Raji (cell line): ENCODE data around the gene CGB3.
"Not testable (repeated sequence)": the region's sequence is repeated elsewhere in the genome, so short reads cannot be mapped to it uniquely, and the experiment has no call there.

Source experiments
- POLR2A ChIP-seq: IDR thresholded peaks from 2 replicates; pipeline ENCODE4 v1.6.1; 2011; ENCODE audit warnings: low read depth, low read length, control low read depth; ENCODE audit not compliant: insufficient read depth

The CGB3 gene

GRCh38 chr19:49049011-49049410, 24.9 kb upstream of the CGB3 start, which contains the start of gene CGB8:
Gene CGB8, minus strand, starts transcription at chr19:49049111. Its CDS starts 372 bp downstream, at chr19:49048739.
- TF ChIP-seq POLR2A = not testable (repeated sequence)

- not testable (repeated sequence) for TF ChIP-seq POLR2A
These were observed 19.4 kb upstream of the CGB3 start, which contains the start of gene CGB5 for GRCh38 chr19:49043548-49043947. Gene CGB5, plus strand, starts transcription at chr19:49043848. Its CDS starts 362 bp downstream, at chr19:49044210.

GRCh38 chr19:49042177-49042576, 18.0 kb upstream of the CGB3 start:
- no peak for TF ChIP-seq POLR2A

DNA sequence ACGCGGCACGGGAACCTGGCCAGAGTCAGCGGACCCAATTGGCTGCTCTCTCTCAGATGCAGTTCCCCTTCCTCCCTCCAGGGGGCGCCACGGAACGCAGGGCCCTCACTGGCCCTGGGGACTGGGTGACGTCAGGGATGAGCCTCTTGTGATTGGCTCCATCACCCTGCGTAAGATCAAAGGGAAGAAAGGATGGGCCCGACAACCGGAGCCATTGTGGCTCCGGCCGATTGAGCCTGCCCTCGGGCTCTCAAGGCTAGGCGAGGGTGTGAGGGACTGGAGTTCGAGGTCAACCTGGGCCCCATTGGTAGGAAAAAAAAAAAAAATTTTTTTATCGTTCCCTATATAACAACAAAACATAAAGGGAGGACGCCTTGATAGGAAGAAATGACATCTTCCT, 12.7 kb upstream of the CGB3 start, which contains the start of gene CGB1:
Gene CGB1, minus strand, starts transcription at position 81 of the 400 bp plus-strand sequence. CDS start 184 bp downstream, outside the sequence.
- not testable (repeated sequence) for TF ChIP-seq POLR2A

DNA sequence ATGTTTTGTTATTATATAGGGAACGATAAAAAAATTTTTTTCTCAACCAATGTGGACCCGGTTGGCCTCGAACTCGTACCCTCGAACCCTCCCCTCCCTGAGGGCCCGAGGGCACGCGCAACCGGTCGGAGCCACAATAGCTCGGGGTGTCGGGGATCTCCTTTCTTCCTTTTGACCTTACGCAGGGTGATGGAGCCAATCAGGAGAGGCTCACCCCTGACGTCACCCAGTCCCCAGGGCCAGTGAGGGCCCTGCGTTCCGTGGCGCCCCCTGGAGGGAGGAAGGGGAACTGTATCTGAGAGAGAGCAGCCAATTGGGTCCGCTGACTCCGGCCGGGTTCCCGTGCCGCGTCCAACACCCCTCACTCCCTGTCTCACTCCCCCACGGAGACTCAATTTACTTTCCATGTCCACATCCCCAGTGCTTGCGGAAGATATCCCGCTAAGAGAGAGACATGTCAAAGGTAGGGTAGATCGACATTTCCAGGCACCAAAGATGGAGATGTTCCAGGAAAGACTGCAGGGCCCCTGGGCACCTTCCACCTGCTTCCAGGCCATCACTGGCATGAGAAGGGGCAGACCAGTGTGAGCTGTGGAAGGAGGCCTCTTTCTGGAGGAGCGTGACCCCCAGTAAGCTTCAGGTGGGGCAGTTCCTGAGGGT, 7.6 kb upstream of the CGB3 start, which contains the start of gene CGB2:
Gene CGB2, plus strand, starts transcription at position 249 of the 660 bp plus-strand sequence. Its CDS starts 206 bp downstream, at position 455.
- not testable (repeated sequence) for TF ChIP-seq POLR2A

GRCh38 chr19:49022116-49022515, 2.0 kb downstream of the CGB3 start:
- TF ChIP-seq POLR2A = no peak

DNA sequence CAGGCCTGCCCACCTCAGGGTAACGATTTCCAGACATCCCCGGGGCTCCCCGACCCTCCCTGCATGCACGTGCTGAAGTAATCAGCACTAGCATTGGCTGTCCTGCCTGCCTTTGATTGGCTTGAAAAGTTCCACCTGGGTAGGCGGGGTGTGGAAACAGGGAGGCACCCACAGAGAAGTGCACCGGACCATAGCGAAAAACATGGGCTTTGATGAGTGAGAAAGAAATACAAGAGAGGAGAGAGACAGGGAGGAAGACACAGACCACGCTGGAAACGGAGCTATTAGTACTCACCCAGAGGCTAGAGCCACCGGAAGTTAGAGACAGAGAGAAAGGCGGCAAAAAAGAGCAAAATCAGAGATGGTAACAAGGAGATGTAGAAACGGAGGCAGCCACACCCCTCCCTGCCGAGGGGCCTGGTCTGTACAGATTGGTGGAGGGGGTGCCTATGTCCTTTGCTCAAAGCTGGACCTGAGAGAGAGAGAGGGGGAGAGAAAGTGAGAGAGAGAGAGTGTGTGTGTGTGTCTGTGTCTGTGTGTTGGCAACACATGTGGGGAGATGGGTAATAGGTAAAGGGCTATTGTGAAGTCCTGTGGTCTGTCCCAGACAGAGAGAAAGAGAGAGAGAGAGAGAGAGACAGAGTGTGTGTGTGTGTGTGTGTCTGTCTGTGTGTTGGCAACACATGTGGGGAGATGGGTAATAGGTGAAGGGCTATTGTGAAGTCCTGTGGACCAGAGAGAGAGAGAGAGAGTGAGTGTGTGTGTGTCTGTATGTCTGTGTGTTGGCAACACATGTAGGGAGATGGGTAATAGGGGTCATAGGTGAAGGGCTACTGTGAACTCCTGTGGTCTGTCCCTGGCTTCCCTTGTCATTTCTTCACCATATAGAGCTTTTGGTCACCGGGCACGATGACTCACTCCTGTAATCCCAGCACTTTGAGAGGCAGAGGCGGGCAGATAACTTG, 2.9 kb downstream of the CGB3 start:
- TF ChIP-seq POLR2A = no peak

DNA sequence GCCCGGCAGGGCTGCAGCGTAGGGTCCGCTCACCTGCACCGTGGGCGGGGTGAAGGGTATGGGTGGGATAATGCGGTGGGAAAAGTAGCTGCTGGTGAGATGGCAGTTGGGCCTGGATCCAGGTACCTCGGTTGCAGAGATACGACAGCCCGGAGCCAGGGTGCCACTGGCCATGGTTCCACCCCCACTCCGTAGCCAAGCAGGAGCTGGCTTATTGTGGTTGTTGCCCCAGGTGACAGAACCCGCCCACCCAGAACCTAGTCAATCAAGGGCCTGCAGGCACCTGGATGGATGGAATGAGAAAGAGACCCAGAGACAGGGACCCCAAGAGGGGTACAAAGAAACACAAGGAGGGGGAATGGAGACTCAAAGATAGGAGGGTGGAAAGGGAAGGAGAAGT, 3.8 kb downstream of the CGB3 start:
- no peak for TF ChIP-seq POLR2A

DNA sequence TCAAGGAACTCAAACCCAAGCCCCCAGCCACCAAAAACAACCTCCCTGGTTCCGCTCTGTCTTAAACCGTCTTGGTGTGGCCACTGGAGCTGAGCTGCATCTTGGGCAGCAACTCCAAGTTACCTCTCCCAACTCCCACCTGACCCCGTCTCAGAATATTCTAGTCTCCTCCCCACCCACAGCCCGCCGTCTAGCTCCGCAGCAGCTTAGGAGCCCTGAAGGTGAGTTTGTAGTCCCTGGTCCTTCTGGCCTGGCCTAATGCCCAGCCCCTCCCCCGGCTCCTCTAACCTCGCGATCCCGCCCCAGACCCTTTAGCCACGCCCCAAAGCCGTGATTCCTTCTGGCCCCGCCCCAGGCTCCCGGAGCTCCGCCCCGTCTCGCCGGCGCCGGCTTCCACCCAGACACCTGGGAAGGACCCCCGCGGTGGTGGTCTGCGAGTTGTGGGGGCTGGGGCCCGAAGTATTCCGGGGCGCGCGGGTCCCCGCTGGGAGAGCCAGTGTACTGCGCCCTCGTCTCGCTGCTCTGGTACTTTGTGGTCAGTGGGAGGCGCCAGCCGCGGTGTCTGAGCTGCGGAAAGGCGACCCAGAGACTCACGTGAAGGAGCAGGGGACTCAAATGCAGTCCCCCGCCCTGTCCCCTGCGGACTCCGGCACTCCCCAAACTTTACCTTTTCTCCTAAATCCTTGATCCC, 4.7 kb downstream of the CGB3 start:
- TF ChIP-seq POLR2A = no peak

GRCh38 chr19:49017666-49018351, 6.3 kb downstream of the CGB3 start:
- no peak for TF ChIP-seq POLR2A

GRCh38 chr19:49017041-49017665, 7.0 kb downstream of the CGB3 start, which contains the start of gene LHB:
Gene LHB, minus strand, starts transcription at chr19:49017091. Its CDS starts 10 bp downstream, at chr19:49017081.
- no peak for TF ChIP-seq POLR2A

DNA sequence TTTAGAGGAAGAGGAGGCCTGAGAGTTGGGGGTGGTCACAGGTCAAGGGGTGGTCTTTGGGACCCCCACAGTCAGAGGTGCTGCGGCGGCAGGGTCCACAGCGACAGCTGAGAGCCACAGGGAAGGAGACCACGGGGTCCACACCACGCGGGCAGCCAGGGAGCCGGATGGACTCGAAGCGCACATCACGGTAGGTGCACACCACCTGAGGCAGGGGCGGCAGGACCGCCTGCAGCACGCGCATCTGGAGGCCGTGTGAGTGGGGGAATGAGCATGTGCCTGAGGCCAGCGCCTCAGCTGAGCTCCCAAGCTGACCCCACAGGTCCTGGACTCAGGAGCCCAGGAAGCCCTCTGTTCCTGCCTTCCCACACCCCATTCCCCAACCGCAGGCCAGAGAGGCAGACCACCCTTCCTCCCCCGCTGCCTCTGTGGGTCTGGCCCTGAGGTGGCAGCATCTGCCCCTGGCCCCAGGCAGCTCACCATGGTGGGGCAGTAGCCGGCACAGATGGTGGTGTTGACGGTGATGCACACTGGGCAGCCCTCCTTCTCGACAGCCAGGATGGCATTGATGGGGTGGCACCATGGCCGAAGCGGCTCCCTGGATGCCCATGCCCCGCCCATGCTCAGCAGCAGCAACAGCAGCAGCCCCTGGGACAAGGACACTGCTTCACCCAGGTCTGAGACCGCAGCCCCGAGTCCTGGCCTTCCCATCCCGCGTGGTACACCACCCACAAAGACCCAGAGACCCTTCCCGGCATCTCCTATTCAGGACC, 7.9 kb downstream of the CGB3 start:
- TF ChIP-seq POLR2A = no peak

DNA sequence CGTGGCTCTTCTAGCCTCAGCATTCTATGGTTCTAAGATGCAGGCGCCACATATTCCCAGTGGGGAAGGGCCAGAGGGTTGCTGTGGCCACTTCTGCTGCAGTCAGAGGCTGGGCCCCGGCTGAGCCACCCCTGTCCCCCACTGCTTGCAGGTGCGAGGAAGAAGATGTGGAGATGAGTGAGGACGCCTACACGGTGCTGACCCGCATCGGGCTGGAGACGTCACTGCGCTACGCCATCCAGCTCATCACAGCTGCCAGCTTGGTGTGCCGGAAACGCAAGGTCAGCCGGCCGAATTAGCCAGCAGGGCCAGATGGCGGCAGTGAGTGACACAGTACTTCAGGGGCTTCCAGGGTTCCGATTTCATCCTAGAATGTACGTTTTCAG, 9.3 kb downstream of the CGB3 start:
- TF ChIP-seq POLR2A = no peak

- TF ChIP-seq POLR2A = no peak
These were observed 9.8 kb downstream of the CGB3 start for GRCh38 chr19:49014123-49014869.
